ENCODE data around the gene ZNF653.
"Not testable (repeated sequence)": the region's sequence is repeated elsewhere in the genome, so short reads cannot be mapped to it uniquely, and the experiment has no call there.

The ZNF653 gene

DNA sequence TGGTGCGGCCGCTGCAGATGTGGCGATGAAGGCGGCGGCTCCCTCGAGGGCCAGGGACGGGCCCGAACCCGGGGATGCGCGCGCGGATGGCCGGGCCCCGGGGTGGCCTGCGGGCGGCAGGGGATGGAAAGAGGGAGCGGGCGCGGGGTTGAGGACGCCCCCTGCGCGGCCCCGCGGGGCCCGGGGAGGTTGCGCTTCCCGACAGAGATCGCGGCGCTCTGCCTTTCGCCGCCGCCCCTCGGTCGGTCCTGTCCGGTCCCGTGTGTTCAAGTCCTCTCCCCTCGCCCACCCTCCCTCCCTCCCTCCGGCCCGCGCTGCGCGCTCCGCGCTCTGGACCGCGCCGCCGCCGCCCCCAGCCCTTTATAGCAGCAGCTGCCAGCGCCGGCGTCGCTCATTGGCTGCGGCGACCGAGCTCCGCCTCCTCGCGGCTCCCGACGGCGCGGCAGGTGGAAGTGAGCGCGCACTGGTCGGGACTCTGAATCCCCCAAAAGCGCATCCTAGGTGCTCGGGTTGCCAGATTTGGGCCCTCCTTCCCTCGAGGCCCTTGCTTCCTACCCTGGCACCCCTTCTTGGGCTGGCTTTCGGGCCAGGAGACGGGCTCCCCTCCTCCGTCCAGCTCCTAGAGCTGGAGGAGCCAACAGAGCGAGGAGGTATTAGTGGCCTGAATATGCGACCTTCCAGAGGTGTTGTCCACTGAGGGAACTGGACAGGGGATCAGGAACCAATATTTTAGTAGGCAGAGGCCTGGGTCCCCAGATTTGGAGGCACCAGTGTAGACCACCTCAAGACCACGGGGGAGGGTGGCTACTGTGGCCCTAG is 24.7 kb downstream of the ZNF653 start, which contains the start of gene ELAVL3:
ELAVL3 (minus strand) TSS at position 332 of the 819 bp plus-strand sequence. CDS start 438 bp downstream, outside the sequence.
- DNase-seq: peak; percentile 79

DNA sequence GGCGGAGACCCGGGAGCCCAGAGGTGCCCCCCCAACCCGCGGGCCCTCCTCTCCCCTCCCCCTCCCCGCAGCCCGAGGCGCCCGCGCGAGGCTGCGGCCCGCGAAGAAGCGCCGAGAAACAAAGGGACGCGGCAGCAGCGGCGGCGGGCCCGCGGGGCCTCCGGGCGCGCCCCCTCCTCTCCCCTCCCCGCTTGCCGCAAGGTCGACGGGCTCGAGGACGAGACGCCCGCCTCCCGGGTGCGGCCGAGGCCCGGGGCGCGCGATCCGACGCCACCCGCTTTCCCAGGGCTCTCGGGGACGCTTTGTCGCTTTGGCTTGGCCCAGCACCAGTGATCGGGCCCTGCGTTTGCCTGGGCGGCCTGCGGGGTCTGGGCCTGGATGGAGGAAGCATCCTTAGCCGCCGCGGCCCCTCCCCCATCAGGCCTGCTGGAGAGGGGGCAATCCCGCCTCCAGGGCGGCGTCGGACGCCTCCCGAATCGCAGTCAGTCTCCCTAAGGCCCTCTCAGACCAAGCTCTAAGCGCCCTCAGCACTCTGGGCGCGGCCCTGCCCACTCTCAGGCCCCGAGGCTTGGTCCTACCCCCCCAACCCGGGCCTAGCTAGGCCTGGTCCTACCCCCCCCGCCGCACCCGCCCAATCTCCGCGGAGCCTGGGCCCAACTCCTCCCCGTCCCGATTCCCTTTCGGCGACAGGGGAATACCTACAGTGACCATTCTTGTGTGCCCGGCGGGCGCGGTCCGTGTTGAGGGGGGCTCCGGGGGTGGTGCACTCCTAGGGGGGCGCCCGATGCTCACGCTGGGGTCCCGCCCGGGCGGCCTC is 25.5 kb downstream of the ZNF653 start:
- DNase-seq: peak; percentile 41

DNA sequence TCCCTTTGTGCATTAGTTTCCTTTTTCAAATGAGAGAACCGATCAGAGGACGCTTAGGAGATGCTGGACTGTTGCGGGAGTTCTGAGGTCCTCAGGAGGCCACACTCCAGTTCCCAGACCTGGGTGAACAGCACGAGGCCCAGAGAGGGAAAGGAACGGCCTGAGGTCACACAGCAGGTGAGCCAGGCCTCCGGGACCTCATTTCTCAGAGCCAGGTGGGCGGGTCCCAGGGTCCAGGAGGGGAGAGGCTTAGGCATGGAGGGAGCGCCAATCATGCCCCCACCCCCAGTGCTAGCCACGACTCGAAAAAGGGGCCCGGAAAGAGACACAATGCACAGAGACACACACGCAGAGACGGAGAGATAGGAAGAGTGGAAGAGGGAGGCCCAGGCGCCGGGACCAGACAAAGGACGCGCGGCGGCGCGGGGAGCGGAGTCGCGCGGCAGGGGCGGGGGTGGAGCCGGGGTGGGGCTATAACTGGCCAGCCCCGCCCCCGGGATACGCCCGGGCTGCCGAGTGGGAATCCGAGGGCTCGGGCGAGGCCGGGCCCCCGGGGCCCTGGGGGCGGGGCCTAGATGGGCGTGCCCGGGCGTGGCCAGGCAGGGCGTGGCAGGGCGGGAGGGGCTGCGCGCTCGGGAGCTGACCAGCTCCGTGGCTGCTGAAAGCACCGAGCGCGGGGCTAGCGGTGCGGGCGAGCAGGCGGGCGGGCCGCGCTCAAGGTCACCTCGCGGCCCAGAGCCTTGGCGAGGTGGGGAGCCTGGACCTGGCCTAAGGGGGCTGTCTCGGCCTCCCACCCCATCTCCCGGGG is 26.3 kb downstream of the ZNF653 start:
- peak; percentile 85 for DNase-seq

DNA sequence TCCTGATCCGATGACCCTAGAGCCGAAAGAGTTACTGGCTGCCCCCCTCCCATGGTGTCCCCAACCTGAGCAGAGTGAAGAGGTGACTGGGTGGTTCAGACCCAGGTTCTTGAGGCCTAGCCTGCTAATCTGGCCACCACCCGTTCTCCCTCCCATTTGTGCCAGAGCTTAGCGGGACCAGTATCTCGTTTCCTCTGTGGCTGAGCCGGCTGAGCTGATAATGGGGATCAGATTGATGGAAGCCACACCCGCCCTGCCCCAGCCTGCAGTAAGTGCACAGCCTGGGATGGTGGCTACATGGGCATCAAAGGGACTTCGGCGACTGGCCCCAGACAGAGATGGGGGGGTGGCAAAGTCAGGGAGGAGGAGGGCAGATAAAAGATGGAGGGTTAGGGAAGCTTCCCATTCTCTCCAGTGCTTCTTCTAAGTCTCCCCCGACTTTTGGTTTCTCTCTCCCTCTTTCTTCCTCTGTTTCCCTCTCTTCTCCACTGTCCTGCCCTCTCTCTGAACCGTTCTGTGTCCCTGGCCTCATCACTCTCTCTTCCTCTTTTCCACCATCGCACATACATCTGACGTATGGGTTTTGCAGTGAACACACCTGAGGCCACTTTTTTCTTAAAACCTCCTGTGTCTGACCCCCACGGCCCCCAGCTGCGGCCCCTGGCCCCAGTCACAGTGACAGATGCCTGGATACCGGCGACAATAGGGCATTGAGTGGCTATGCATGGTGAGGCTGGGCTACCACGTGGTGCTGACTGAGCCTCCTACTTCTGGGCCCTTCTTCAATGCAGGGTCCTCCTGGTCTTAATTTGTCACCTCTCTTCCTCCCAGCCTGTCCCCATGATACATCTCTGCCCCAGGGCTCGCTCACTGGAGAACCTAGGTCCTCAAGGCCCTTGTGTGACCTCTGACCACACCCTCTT is 27.2 kb downstream of the ZNF653 start:
- DNase-seq: no peak

DNA sequence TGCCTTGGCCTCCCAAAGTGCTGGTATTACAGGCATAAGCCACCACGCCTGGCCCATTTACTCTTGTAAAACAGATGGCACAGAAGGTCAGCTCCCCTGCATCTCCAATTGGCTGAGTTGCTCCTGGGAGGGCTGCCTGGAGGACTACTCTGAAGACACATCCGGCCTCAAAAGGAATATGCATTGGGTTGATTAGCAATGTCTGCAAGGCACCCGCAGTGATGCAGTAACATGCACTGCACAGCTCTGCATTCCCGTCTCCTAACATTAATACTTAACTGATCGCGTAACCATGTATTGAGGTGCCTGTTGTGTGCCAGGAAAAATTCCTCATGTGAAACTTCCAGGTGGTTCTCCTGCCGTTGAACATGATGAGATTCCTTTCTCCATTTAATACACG is 29.8 kb downstream of the ZNF653 start:
- DNase-seq: no peak

DNA sequence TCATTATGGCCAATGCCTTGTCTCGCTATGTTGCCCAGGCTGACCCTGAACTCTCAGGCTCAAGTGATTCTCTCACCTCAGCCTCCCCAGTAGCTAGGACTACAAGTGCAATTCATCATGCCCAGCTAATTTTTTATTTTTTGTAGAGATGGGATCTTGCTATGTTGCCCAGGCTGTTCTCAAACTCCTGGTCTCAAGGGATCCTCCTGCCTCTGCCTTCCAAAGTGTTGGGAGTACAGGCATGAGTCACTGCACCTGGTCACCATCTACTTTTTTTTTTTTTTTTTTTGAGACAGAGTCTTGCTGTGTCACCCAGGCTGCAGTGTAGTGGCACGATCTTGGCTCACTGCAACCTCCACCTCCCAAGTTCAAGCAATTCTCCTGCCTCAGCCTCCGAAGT is 30.3 kb downstream of the ZNF653 start:
- DNase-seq: not testable (repeated sequence)

DNA sequence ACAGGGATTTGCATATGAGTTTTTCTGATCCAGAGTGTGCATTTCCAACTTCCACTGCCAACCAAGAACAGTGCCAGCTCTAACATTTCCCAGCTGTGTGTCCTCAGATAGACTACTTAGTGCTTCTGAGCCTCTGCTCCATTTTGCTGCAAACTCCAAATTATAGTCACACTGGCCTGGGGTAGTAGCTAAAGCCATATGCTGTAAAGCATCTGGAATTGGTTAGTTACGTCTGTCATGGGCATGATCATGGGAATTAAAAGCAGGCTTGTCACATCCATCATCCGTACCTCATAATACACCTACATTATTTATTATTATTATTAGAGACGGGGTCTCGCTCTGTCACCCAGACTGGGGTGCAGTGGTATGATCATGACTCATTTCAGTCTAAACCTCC is 31.9 kb downstream of the ZNF653 start:
- DNase-seq: no peak

DNA sequence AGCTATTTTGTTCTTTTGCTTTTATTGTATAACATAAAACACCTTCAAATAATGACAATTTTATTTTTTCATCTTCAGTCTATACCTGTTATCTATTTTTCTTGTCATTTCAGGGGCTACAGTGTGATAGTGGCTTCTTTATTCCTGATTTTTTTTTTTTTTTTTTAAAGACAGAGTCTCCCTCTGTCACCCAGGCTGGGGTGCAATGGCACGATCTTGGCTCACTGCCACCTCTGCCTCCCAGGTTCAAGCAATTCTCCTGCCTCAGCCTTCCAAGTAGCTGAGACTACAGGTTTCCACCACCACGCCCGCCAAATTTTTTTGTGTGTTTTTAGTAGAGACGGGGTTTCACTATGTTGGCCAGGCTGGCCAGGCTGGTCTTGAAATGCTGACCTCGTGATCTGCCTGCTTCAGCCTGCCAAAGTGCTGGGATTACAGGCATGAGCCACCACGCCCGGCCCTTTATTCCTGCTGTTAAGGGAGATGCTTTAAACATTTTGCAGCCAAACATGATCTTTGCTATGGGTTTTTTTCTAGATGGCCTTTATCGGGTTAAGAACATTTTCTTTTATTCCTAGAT is 37.3 kb downstream of the ZNF653 start:
- DNase-seq: not testable (repeated sequence)

DNA sequence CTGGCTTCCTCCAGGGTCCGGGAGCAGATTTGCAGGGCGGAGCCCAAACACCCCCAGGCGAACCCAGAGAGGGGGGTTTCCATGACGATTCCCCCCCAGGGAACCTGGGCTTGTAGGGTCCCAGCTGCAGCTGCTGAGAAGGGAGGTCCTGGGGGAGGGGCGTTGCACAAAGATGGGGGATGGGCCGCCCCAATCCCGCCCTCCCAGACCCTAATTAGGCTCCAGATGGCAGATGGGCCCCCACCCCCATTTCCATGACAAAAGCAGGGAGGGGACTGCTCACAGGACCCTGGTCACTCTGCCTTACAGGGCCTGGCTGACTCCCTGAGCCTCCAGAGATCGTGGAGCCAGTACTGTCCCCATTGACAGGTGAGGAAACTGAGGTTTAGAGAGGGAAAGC is 40.0 kb downstream of the ZNF653 start:
- DNase-seq: no peak

DNA sequence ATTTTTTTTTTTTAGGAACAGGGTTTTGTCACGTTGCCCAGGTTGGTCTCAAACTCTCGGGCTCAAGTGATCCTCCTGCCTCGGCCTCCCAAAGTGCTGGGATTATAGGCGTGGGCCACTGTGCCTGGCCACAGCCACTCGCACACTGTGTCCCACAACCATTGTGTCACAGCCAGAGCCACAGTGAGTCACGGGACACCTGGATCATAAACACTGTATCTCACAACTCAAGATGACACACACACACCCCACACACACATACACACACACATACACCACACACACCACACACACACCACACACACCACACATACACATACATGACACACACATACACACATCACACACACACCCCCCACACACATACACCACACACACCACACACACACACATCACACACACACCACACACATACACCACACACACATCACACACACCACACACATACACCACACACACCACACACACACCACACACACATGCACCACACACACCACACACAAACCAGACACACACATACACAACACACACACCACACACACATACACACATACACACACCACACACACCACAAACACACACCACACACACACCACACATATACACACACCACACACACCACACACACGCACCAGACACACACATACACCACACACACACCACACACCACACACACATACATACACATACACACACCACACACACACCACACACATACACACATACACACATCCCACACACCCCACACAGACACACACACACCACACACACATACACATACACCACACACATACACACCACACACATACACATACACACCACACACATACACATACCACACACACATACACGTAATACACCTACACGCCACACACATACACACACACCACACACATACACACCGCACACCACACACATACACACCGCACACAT is 41.0 kb downstream of the ZNF653 start:
- DNase-seq: no peak

DNA sequence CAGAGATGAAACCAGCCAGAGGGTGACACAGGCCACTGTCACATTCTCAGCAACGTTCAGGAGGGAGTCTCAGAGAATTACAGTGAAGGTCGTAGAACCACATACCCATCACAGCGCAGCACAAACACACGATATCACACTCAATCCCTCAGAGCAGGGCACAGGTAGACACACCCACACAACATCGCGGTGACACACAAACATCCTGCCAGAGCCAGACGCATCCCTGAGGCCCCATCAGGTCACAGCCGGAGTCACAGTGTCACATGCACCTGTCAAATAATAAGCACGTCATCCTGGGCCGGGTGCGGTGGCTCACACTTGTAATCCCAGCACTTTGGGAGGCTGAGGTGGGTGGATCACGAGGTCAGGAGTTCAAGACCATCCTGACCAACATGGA is 42.2 kb downstream of the ZNF653 start:
- DNase-seq: no peak

DNA sequence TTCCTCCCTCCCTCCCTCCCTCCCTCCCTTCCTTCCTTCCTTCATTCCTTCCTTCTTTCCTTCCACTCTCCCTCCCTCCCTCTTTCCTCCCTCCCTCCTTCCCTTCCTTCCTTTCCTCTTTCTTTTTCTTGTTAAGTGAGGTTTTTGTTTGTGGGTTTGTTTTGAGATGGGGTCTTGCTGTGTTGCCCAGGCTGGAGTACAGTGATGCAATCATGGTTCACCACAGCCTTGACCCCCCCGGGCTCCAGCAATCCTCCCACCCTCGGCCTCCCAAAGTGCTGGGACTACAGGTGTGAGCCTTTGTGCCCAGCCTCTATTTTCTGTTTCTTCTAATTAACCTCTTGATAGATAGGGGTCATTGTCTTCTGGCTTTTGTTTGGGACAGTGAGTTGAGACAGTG is 44.2 kb downstream of the ZNF653 start:
- no peak for DNase-seq

DNA sequence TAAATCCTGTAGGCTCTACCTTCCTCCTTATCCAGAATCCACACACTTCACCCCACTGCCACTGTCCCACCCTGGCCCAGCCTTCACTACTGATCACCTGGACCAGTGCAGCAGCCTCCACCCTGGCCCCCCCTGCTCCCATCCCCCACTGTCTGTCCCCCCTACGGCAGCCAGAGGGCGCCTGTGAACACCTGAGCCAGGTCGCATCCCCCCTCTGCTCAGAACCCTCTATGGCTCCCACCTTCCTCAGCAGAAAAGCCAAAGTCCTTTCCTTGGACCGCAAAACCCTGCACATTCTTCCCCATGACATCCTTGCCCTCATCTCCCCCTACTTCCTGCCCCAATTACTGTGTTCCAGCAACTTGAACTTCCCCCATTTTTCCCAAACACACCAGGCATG is 45.4 kb downstream of the ZNF653 start:
- no peak for DNase-seq

DNA sequence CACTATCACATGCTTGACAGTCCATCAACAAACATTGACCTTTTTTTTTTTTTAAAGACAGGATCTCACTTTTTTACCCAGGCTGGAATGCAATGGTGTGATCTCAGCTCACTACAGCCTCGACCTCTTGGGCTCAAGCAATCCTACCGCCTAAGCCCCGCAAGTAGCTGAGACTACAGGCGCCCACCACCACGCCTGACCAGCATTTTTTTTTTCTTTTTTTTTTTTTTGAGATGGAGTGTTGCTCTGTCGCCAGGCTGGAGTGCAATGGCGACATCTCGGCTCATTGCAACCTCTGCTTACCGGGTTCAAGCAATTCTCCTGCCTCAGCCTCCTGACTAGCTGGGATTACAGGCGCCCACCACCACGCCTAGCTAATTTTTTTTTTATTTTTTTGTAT is 46.7 kb downstream of the ZNF653 start:
- DNase-seq: not testable (repeated sequence)

DNA sequence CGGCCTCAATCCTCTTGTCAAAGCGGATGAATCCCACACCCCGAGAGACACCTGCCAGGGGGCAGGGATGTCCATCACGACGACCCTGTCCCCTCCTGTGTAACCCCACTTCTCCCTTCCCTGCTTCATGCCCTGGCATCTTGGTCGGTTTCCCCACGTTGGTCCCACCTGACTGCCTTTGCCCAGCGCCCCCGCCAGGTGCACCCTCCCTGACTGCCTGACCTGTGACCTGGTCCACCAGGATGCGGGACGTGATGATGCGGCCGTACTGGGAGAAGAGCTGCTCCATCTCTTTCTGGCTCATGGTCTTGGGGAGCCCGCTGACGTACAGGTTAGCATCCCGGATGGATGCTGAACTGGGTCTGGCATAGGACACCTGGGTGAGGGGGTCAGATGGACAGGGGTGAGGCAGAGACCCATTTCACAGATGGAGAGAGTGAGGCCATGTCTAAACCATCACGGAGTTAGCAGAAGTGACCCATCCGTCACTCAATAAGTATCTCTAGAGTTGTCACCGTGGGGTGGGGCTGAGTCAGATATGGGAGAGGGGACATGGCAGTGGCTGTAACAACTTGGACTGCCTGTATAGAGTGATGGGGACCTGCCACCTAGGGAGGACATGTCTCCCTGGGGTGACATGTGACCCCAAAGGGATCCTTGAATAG is 47.3 kb downstream of the ZNF653 start:
- DNase-seq: no peak

DNA sequence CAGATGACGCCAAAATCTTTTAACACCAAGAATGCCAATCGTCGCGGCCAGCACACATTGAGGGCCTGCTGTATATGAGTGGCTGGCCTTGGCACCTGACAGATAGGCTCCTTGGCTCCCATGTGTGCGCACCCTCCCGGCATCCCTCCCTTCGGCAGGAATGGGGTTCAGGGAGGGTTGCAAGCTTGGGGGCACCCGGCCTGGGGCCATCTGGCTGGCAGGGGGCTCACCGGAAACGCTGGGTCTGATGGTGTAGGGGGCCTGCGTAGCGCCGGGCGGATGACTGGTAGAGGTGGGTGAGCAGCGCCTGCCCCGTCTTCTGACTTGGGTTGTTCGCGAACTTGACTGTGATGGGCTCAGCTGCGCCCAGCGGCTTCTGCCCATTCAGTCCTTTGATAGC is 47.8 kb downstream of the ZNF653 start:
- DNase-seq: no peak

DNA sequence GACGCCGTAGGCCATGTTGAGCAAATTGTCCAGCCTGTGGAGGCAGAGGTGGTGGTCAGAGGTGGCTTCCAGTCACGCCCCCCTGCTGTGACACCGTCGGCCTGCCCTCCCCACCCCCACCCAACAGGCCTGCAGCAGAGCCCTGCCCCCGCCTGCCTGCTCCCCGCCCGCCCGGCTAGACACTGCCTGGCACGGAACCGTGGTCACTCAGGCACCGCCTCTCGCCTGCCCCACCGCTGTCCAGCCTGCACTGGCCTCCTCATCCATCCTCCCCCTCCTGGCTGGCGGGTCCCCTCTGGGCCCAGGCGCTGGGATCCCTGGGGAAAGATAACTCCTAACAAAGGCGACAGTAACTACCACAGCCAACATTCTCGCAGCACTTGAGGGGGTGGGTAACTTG is 48.5 kb downstream of the ZNF653 start:
- DNase-seq: no peak

DNA sequence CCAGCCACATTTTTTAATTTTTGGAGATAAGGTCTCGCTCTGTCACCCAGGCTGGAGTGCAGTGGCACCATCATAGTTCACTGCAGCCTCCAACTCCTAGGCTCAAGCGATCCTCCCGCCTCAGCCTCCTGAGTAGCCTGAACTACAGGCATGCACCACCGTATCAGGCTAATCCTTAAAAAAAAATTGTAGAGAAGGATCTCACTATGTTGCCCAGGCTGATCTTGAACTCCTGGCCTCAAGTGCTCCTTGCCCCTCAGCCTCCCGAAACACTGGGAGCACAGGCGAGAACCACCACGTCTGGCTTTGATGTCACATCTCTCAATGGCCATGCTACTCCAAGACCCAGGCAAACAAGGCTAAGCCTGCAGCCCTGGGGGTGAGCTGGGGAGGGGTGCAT is 49.0 kb downstream of the ZNF653 start:
- no peak for DNase-seq

DNA sequence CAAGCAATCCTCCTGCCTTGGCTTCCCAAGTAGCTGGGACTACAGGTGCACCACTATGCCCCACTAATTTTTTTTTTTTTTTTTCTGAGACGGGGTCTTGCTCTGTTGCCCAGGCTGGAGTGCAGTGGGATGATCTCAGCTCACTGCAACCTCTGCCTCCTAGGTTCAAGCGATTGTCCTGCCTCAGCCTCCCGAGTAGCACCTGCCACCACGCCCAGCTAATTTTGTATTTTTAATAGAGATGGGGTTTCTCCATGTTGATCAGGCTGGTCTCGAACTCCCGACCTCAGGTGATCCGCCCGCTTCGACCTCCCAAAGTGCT is 50.4 kb downstream of the ZNF653 start:
- not testable (repeated sequence) for DNase-seq

All from COR-L47 (cell line).